ENCODE data around the gene STK17A.

DNA sequence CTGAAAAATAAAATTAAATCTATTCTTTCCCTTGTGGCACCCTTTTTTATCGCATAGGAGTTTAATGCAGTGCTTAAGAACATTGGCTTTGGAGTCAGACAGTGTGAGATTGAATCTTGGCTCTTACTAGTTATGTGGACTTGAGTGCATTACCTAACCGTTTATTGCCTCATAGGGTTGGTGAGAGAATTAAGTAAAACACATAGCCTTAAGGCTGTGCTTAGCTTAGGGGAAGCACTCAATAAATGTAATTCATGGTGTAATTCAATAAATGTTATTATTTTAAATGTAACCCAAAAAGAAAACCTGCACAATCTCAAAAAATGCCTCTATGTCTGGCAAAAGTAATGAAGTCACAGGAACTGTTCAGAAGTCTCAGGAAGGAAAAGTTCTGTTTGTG is 2.7 kb downstream of the STK17A start:
- TF ChIP-seq CTCF (conservative IDR thresholded peaks at IDR 0.05; ENCODE audit: low read length) = no peak
- no peak for TF ChIP-seq EZH2phosphoT487 (IDR thresholded peaks at IDR 0.05; ENCODE audit: borderline replicate concordance, low read depth, low read length)
